H1 (cell line): Measurements from ENCODE around the gene ARNT2. TPM values are rescaled to one million over a fixed set of nuclear protein-coding genes. Genes with fewer than 3 reads are reported as not detected.

Experiments used
- CTCF ChIA-PET: fragments of 300-600 bp; sonication (Branson Sonifier 250); formaldehyde crosslinking; loops from one replicate; lab custom pipeline; 2021; ENCODE audit not compliant: partially characterized antibody; lab: Charles Lee
- POLR2A ChIA-PET: fragments of 300-600 bp; sonication (Branson Sonifier 250); formaldehyde crosslinking; loops from one replicate; lab custom pipeline; 2021; ENCODE audit warnings: inconsistent platforms; ENCODE audit not compliant: partially characterized antibody; lab: Charles Lee
- DNase-seq, 2 experiments: peaks; one replicate each; pipeline versions ENCODE4 v3.0.0 to v3.0.0-alpha.2; 2010 to 2022; ENCODE audit warnings: low spot score in 2 of 2, low read depth in 1 of 2, mixed read lengths in 1 of 2
- FAIRE-seq: peaks from 2 replicates; lab custom pipeline; 2011; peaks lifted over from hg19 to GRCh38; lab: Jason Lieb, UNC
- H2AFZ ChIP-seq: 2 replicates; pipeline ENCODE4 v1.8.1; 2012; ENCODE audit warnings: low read length, inconsistent platforms
- H2AK5ac ChIP-seq: 2 replicates; pipeline ENCODE4 v1.6.1; 2013; ENCODE audit warnings: low read depth, low read length
- H2BK120ac ChIP-seq: replicated peaks from 2 replicates; pipeline ENCODE3; 2013; ENCODE audit warnings: low read depth, low read length, inconsistent platforms
- H2BK12ac ChIP-seq: 2 replicates; pipeline ENCODE4 v1.6.1; 2013; ENCODE audit warnings: low read depth, low read length
- H2BK15ac ChIP-seq: 2 replicates; pipeline ENCODE4 v1.6.1; 2013; ENCODE audit warnings: low read length
- H2BK20ac ChIP-seq: 2 replicates; pipeline ENCODE4 v1.6.1; 2013; ENCODE audit warnings: low read length
- H2BK5ac ChIP-seq: 2 replicates; pipeline ENCODE4 v1.6.1; 2013; ENCODE audit warnings: low read depth, low read length
- H3K14ac ChIP-seq: 2 replicates; pipeline ENCODE4 v1.6.1; 2013; ENCODE audit warnings: inconsistent platforms; ENCODE audit not compliant: insufficient read length
- H3K18ac ChIP-seq: 2 replicates; pipeline ENCODE4 v1.6.1; 2013; ENCODE audit warnings: low read length; ENCODE audit errors: extremely low read depth
- H3K23ac ChIP-seq: 2 replicates; pipeline ENCODE4 v1.6.1; 2013; ENCODE audit warnings: inconsistent platforms; ENCODE audit not compliant: insufficient read length
- H3K23me2 ChIP-seq: 2 replicates; pipeline ENCODE4 v1.6.1; 2013; ENCODE audit warnings: low read depth, low read length
- H3K27ac ChIP-seq: 2 replicates; pipeline ENCODE4 v1.6.1; 2011; ENCODE audit warnings: low read depth, low read length, inconsistent platforms
- H3K27me3 ChIP-seq, 4 experiments: replicated peaks in 1 of 4; 1 replicate in 1 of 4; 2 replicates in 3 of 4; pipeline versions ENCODE4 v1.6.1 to v1.8.1; 2011 to 2013; ENCODE audit warnings: low read length in 3 of 4, mild to moderate bottlenecking in 3 of 4, inconsistent platforms in 2 of 4, mixed read lengths in 2 of 4, moderate library complexity in 1 of 4; ENCODE audit not compliant: control insufficient read depth in 3 of 4, insufficient read depth in 3 of 4; ENCODE audit errors: extremely low read depth in 1 of 4
- H3K36me3 ChIP-seq, 4 experiments: 2 replicates each; pipeline versions ENCODE4 v1.6.1 to v1.8.1; 2011 to 2013; ENCODE audit warnings: mild to moderate bottlenecking in 4 of 4, low read length in 3 of 4, moderate library complexity in 2 of 4, control low read depth in 1 of 4, inconsistent platforms in 1 of 4; ENCODE audit not compliant: insufficient read depth in 4 of 4, control insufficient read depth in 2 of 4
- H3K4ac ChIP-seq: replicated peaks from 2 replicates; pipeline ENCODE3; 2013; ENCODE audit warnings: low read length, low read depth, mixed read lengths, inconsistent platforms; ENCODE audit not compliant: insufficient read length
- H3K4me1 ChIP-seq, 4 experiments: replicated peaks in 1 of 4; 1 replicate in 1 of 4; 2 replicates in 3 of 4; pipeline versions ENCODE4 v1.6.1 to v1.8.1; 2011 to 2013; ENCODE audit warnings: low read length in 3 of 4, inconsistent platforms in 2 of 4, mixed read lengths in 1 of 4; ENCODE audit not compliant: insufficient read depth in 4 of 4, control insufficient read depth in 3 of 4
- H3K4me2 ChIP-seq, 2 experiments: 2 replicates each; pipeline versions ENCODE4 v1.6.1 to v1.8.1; 2011 to 2013; ENCODE audit warnings: low read depth in 2 of 2, low read length in 2 of 2, control low read depth in 1 of 2, inconsistent platforms in 1 of 2, mild to moderate bottlenecking in 1 of 2; ENCODE audit not compliant: insufficient read depth in 1 of 2
- H3K4me3 ChIP-seq, 4 experiments: fragments of 200-600, 300-600 bp in 1 of 4; sonication (generic), shearing (Covaris generic), sonication (Bioruptor Twin) in 1 of 4; 2 replicates each; pipeline versions ENCODE4 v1.5.1 to v1.8.1; 2011 to 2016; ENCODE audit warnings: low read length in 4 of 4, low read depth in 3 of 4, control low read depth in 2 of 4, inconsistent platforms in 2 of 4, mild to moderate bottlenecking in 2 of 4, mixed read lengths in 1 of 4, moderate library complexity in 1 of 4; ENCODE audit not compliant: insufficient read depth in 2 of 4; ENCODE audit errors: extremely low read depth in 1 of 4
- H3K56ac ChIP-seq: replicated peaks from 2 replicates; pipeline ENCODE3; 2013; ENCODE audit warnings: low read depth, mild to moderate bottlenecking, mixed read lengths, low read length, inconsistent platforms; ENCODE audit not compliant: insufficient read length
- H3K79me1 ChIP-seq: 2 replicates; pipeline ENCODE4 v1.6.1; 2013; ENCODE audit warnings: low read depth, low read length, control low read depth
- H3K79me2 ChIP-seq, 2 experiments: 2 replicates each; pipeline versions ENCODE4 v1.6.1 to v1.8.1; 2012 to 2013; ENCODE audit warnings: low read length in 2 of 2, mild to moderate bottlenecking in 2 of 2, inconsistent platforms in 1 of 2; ENCODE audit not compliant: insufficient read depth in 2 of 2, control insufficient read depth in 1 of 2
- H3K9ac ChIP-seq, 4 experiments: replicated peaks in 1 of 4; 1 replicate in 1 of 4; 2 replicates in 3 of 4; pipeline versions ENCODE4 v1.6.1 to v1.8.1; 2011 to 2013; ENCODE audit warnings: low read depth in 3 of 4, low read length in 3 of 4, control low read depth in 2 of 4, mild to moderate bottlenecking in 2 of 4, moderate library complexity in 2 of 4, inconsistent platforms in 1 of 4; ENCODE audit errors: extremely low read depth in 1 of 4
- H3K9me3 ChIP-seq, 2 experiments: 2 replicates each; pipeline versions ENCODE4 v1.6.1 to v1.8.1; 2012 to 2013; ENCODE audit warnings: mild to moderate bottlenecking in 2 of 2, moderate library complexity in 2 of 2, control low read depth in 1 of 2, inconsistent platforms in 1 of 2, low read depth in 1 of 2, low read length in 1 of 2, mixed read lengths in 1 of 2; ENCODE audit not compliant: insufficient read depth in 2 of 2
- H4K20me1 ChIP-seq, 2 experiments: replicated peaks in 1 of 2; 2 replicates each; pipeline versions ENCODE3 to v1.8.1; 2011 to 2013; ENCODE audit warnings: inconsistent platforms in 2 of 2, low read length in 2 of 2, mild to moderate bottlenecking in 1 of 2; ENCODE audit not compliant: insufficient read depth in 2 of 2, control insufficient read depth in 1 of 2
- H4K5ac ChIP-seq: 2 replicates; pipeline ENCODE4 v1.6.1; 2013; ENCODE audit warnings: low read length, low read depth, mixed read lengths, inconsistent platforms; ENCODE audit not compliant: insufficient read length
- H4K8ac ChIP-seq: 2 replicates; pipeline ENCODE4 v1.8.0; 2013; ENCODE audit warnings: mild to moderate bottlenecking, moderate library complexity, low read length, inconsistent platforms; ENCODE audit not compliant: insufficient read depth; ENCODE audit errors: extremely low read depth
- H4K91ac ChIP-seq: replicated peaks from 2 replicates; pipeline ENCODE3; 2013; ENCODE audit warnings: low read length, mixed read lengths, inconsistent platforms; ENCODE audit not compliant: insufficient read length
- CHD2 ChIP-seq: IDR thresholded peaks from 2 replicates; pipeline ENCODE4 v1.6.1; 2012; ENCODE audit warnings: low read length, improper control_type of control experiment
- NANOG ChIP-seq: IDR thresholded peaks from 2 replicates; pipeline ENCODE4 v1.6.1; 2011; ENCODE audit warnings: low read length, low read depth, mild to moderate bottlenecking, inconsistent platforms; ENCODE audit not compliant: insufficient read depth, poor library complexity, severe bottlenecking
- POLR2AphosphoS5 ChIP-seq: IDR thresholded peaks from 2 replicates; pipeline ENCODE4 v1.6.1; 2011; ENCODE audit warnings: low read depth, low read length
- TEAD4 ChIP-seq: IDR thresholded peaks from 2 replicates; pipeline ENCODE4 v1.6.1; 2012; ENCODE audit warnings: low read depth, low read length, inconsistent platforms, mixed read lengths
- WGBS, 2 experiments: shearing (Covaris generic) in 1 of 2; methylation state at CpG; one replicate each; pipeline versions ENCODE4 v1.1.6 to v1.1.7; 2013 to 2015; ENCODE audit warnings: low lambda C conversion rate in 2 of 2, mixed read lengths in 2 of 2, inconsistent platforms in 1 of 2, low coverage in 1 of 2, missing lambda C conversion rate in 1 of 2; ENCODE audit not compliant: insufficient replicate concordance in 2 of 2, insufficient coverage in 1 of 2, insufficient read length in 1 of 2; ENCODE audit errors: extremely low coverage in 1 of 2, missing lambda C conversion rate in 1 of 2; 5-methylcytosine and 5-hydroxymethylcytosine counted together
- polyA plus RNA-seq, 7 experiments: library from polyadenylated mRNA; depleted of rRNA in 3 of 7; stranded (reverse) in 5 of 7; unstranded in 2 of 7; fragments of >200 nt in 5 of 7; fragments of 200-250 nt in 2 of 7; gene quantifications; 1 replicate in 5 of 7; 2 replicates in 1 of 7; 4 replicates in 1 of 7; pipeline versions ENCODE4 v1.2.1 to v1.2.3, GENCODE V29; 2011 to 2013; ENCODE audit warnings: missing spikeins in 2 of 7, mixed read lengths in 2 of 7
- total RNA-seq: library from RNA; stranded (reverse); fragmentation: NEBNext Ultra II Directional; extraction: Animal tissue kit (Norgen Biotek cat#: 25700); gene quantifications from 2 replicates; pipeline ENCODE4 v1.2.1, GENCODE V29; 2021
- TF ChIP-seq, protein P1 (sequence below), 3 experiments: IDR thresholded peaks; 1 replicate in 2 of 3; 2 replicates in 1 of 3; pipeline versions ENCODE4 v1.5.1 to v1.6.1; 2011; ENCODE audit warnings: low read length in 3 of 3, mild to moderate bottlenecking in 3 of 3, inconsistent platforms in 2 of 3, low read depth in 1 of 3, moderate library complexity in 1 of 3; ENCODE audit not compliant: insufficient read depth in 1 of 3; ENCODE audit errors: control extremely low read depth in 1 of 3

The ARNT2 gene
- total and polyA plus RNA-seq, 2 of the 8 experiments (the other 6 are each of a cell fraction or from before 2014, with no cell fraction given), result 9.5 to 14.6 TPM

DNA sequence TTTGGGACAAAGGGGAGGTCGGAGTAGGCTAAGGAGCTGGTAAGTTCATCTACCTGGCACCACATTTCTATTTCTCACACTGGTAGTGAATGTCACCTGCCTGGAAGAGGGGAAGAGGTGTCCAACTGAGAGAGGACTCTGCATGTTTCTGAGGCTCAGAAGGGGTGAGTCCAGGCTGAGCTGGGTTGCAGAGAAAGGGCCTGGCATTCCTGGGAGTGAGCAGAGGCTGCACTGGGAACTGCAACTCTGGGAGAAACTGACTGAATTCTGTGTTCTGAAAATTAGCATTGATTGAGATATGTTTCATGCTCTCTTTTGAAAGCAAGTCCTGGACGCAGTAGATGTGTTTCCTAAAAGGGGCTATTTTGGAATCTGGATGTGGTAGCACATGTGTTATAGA is 32.3 kb upstream of the ARNT2 start:
- no peak overlapping the region for H2BK15ac ChIP-seq
- 62% methylated on average over 2 of the region's 2 CpGs; no CpG with 5 or more reads in 1 of the 2 experiments for WGBS, 2 experiments
- peaks cover 0 to 1% (median 0%) of the 10 kb centered on the region in 4 experiments; a peak in 1 of 7 replicates for H3K27me3 ChIP-seq
- peaks cover 18 to 19% of the 10 kb centered on the region in 2 experiments for H3K9me3 ChIP-seq
- TF ChIP-seq NANOG, result no peak
- TF ChIP-seq, protein P1, sequence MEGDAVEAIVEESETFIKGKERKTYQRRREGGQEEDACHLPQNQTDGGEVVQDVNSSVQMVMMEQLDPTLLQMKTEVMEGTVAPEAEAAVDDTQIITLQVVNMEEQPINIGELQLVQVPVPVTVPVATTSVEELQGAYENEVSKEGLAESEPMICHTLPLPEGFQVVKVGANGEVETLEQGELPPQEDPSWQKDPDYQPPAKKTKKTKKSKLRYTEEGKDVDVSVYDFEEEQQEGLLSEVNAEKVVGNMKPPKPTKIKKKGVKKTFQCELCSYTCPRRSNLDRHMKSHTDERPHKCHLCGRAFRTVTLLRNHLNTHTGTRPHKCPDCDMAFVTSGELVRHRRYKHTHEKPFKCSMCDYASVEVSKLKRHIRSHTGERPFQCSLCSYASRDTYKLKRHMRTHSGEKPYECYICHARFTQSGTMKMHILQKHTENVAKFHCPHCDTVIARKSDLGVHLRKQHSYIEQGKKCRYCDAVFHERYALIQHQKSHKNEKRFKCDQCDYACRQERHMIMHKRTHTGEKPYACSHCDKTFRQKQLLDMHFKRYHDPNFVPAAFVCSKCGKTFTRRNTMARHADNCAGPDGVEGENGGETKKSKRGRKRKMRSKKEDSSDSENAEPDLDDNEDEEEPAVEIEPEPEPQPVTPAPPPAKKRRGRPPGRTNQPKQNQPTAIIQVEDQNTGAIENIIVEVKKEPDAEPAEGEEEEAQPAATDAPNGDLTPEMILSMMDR (IDR thresholded peaks at IDR 0.05; ENCODE audit: control extremely low read depth in 1 of 3, insufficient read depth in 1 of 3, low read depth in 1 of 3, low read length in 3 of 3), result peak in 1 of 3 experiments; percentile 22; a peak in 1 of 4 replicates
- no peak for TF ChIP-seq POLR2AphosphoS5
- no peak for TF ChIP-seq CHD2
- TF ChIP-seq TEAD4, result 0 out of 2 replicates have a peak, but pooled peaks have one; percentile 21
- no peak overlapping the region for H2BK20ac ChIP-seq
- no peak overlapping the region for H2AFZ ChIP-seq
- no peak overlapping the region for H3K4me3 ChIP-seq
- H3K4ac ChIP-seq, result no peak overlapping the region
- ChIA-PET POLR2A (no interaction called here), CTCF (interaction anchor here (0.7 to 1.7 kb wide), 4 partner anchors 11 to 922 kb away, joined by 3 to 5 read pairs (median 3); no protein-coding TSS in a partner anchor)
- H3K4me2 ChIP-seq, result no peak overlapping the region
- H3K14ac ChIP-seq, result no peak overlapping the region
- H4K8ac ChIP-seq, result no peak overlapping the region
- no peak overlapping the region for H3K27ac ChIP-seq
- H2BK120ac ChIP-seq, result no peak overlapping the region
- H3K79me1 ChIP-seq, result no peaks in the 10 kb centered on the region
- H4K5ac ChIP-seq, result no peak overlapping the region
- no peaks in the 10 kb centered on the region for H3K4me1 ChIP-seq
- no peak for DNase-seq
- no peak overlapping the region for H4K91ac ChIP-seq
- no peak overlapping the region for H3K18ac ChIP-seq
- H3K56ac ChIP-seq, result no peak overlapping the region
- no peaks in the 10 kb centered on the region for H3K23me2 ChIP-seq
- H3K9ac ChIP-seq, result no peak overlapping the region
- no peak for FAIRE-seq
- no peak overlapping the region for H2AK5ac ChIP-seq
- H2BK12ac ChIP-seq, result no peak overlapping the region
- no peak overlapping the region for H2BK5ac ChIP-seq
- H3K23ac ChIP-seq, result no peak overlapping the region
- no peaks in the 10 kb centered on the region for H3K79me2 ChIP-seq
- H3K36me3 ChIP-seq, result no peaks in the 10 kb centered on the region
- H4K20me1 ChIP-seq, result no peaks in the 10 kb centered on the region
